Fibroblast of pulmonary artery (primary cell): ENCODE data around the gene LHPP.

Source experiments
- DNase-seq: peaks from one replicate; pipeline ENCODE4 v3.0.0-alpha.2; 2010; ENCODE audit warnings: low read depth
- H3K4me3 ChIP-seq: replicated peaks from 2 replicates; pipeline ENCODE4 v1.5.1; 2011; ENCODE audit warnings: low read depth, mild to moderate bottlenecking, control low read depth, low read length, moderate library complexity
- CTCF ChIP-seq: IDR thresholded peaks from 2 replicates; pipeline ENCODE4 v1.5.1; 2011; ENCODE audit warnings: mild to moderate bottlenecking, control low read depth, low read length, inconsistent platforms; ENCODE audit errors: missing control alignments

The LHPP gene

GRCh38 chr10:124659380-124659779 lies 197.8 kb downstream of the LHPP start:
- no peak for TF ChIP-seq CTCF
- no peak overlapping the region for H3K4me3 ChIP-seq
- no peak for DNase-seq

- DNase-seq: no peak
- H3K4me3 ChIP-seq: no peak overlapping the region
- TF ChIP-seq CTCF: no peak
Observed at GRCh38 chr10:124660404-124661125, 198.9 kb downstream of the LHPP start.

- no peak for DNase-seq
- no peak for TF ChIP-seq CTCF
- no peak overlapping the region for H3K4me3 ChIP-seq
Observed at GRCh38 chr10:124661660-124662180, 200.1 kb downstream of the LHPP start.

GRCh38 chr10:124663228-124663627 lies 201.6 kb downstream of the LHPP start:
- no peak for DNase-seq
- H3K4me3 ChIP-seq: no peak overlapping the region
- no peak for TF ChIP-seq CTCF
